GM12891 (cell line): ENCODE results near the gene ELAVL2.

Experiments used
- DNase-seq: peaks from one replicate; pipeline ENCODE4 v3.0.0; 2011; ENCODE audit warnings: low spot score; ENCODE audit not compliant: insufficient read length
- FAIRE-seq: peaks from 2 replicates; lab custom pipeline; 2011; peaks lifted over from hg19 to GRCh38; lab: Jason Lieb, UNC
- PAX5 ChIP-seq: IDR thresholded peaks from 2 replicates; pipeline ENCODE4 v1.6.1; 2011; ENCODE audit warnings: low read length, moderate library complexity, mild to moderate bottlenecking; ENCODE audit not compliant: insufficient read depth, severe bottlenecking
- POLR2A ChIP-seq: IDR thresholded peaks from 2 replicates; pipeline ENCODE4 v1.6.1; 2011; ENCODE audit warnings: low read depth, low read length, control low read depth
- POLR2AphosphoS5 ChIP-seq: IDR thresholded peaks from 2 replicates; pipeline ENCODE4 v1.6.1; 2011; ENCODE audit warnings: low read depth, low read length, control low read depth
- POU2F2 ChIP-seq: IDR thresholded peaks from 2 replicates; pipeline ENCODE4 v1.6.1; 2011; ENCODE audit warnings: low read depth, mild to moderate bottlenecking, control low read depth, low read length, moderate library complexity
- SPI1 ChIP-seq: IDR thresholded peaks from 2 replicates; pipeline ENCODE4 v1.6.1; 2011; ENCODE audit warnings: low read depth, low read length, control low read depth
- TAF1 ChIP-seq: IDR thresholded peaks from 2 replicates; pipeline ENCODE4 v1.6.1; 2011; ENCODE audit warnings: low read depth, low read length, control low read depth

Gene ELAVL2

GRCh38 chr9:23700359-23700758, 125.7 kb downstream of the ELAVL2 start:
- no peak for TF ChIP-seq SPI1
- TF ChIP-seq POLR2A, result no peak
- no peak for TF ChIP-seq PAX5
- no peak for TF ChIP-seq POU2F2
- TF ChIP-seq TAF1, result no peak
- no peak for TF ChIP-seq POLR2AphosphoS5
- FAIRE-seq (no peak), DNase-seq (no peak)

- DNase-seq (no peak), FAIRE-seq (no peak)
- TF ChIP-seq TAF1 (no peak), SPI1 (no peak), POLR2A (no peak), POU2F2 (no peak)
Observed at GRCh38 chr9:23698161-23698560, 127.9 kb downstream of the ELAVL2 start.

DNA sequence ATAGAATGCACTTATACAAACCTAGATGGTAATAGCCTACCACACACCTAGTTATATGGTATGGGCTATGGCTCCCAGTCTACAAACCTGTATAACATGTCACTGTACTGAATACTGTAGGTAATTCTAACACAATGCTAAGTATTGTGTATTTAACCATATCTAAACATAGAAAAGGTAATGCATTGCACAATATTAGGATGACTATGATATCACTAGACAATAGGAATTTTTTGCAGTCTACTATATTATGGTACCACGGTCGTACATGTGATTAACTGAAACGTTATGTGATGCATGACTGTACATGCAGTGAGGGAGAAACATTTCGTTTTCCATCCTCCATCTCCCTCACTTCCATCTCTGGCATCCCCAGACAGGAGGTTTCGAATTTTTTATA, 130.5 kb downstream of the ELAVL2 start:
- TF ChIP-seq TAF1 (no peak), PAX5 (no peak), SPI1 (no peak), POU2F2 (no peak), POLR2AphosphoS5 (no peak), POLR2A (no peak)
- FAIRE-seq, result no peak

DNA sequence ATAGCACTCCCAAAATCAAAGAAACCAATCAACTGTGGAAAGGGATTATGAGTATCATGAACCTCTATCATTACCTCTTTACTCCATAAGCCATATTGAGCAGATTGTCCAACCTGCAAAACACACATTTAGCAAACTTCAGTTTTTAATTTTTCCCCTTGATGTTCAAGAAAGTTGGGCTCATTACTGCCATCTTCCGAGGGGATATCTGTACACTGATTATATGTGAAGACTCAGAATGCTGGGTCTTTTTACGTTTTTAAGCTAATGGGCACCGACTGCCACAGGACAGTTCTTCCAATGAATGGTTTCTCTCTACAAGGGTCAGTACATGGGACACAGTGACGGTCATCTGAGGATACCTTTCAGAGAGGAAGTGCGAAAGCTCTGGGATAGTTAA, 132.7 kb downstream of the ELAVL2 start:
- FAIRE-seq, result no peak
- TF ChIP-seq PAX5, result no peak
- no peak for TF ChIP-seq POLR2AphosphoS5
- DNase-seq, result no peak

More for the DNA sequence above, 130.5 kb downstream of the ELAVL2 start:
- no peak for DNase-seq

- TF ChIP-seq SPI1 (no peak), PAX5 (no peak), TAF1 (no peak)
- FAIRE-seq, result no peak
- DNase-seq, result no peak
Observed at GRCh38 chr9:23686896-23687295, 139.1 kb downstream of the ELAVL2 start.

DNA sequence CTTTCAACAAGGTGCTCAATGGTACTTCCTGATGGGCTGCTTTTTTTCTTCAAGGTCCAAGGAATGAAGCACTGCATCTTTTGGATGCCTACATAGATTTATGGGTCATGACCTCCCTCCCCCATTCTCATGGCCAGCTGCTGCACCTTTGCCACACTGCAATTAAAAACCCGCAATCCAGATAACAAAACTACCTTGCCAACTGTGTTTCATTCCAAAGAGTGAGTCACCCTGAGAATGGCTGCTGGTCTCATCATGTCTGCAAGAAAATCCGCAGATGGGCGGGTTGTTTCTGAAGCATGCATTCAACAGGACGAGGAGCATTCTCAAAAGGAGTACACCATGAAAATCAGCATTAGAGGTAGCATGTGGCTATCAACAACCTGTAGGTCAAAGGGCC, 139.8 kb downstream of the ELAVL2 start:
- DNase-seq, result no peak
- no peak for FAIRE-seq

GRCh38 chr9:23683611-23684061, 142.4 kb downstream of the ELAVL2 start:
- FAIRE-seq (no peak), DNase-seq (no peak)
- TF ChIP-seq TAF1 (no peak), POLR2AphosphoS5 (no peak), SPI1 (no peak)

More for the DNA sequence above, 139.8 kb downstream of the ELAVL2 start:
- TF ChIP-seq POU2F2 (no peak), POLR2AphosphoS5 (no peak), SPI1 (no peak)

GRCh38 chr9:23682891-23683431, 143.1 kb downstream of the ELAVL2 start:
- DNase-seq, result no peak
- FAIRE-seq, result no peak
- TF ChIP-seq PAX5 (no peak), TAF1 (no peak), POLR2A (no peak), POU2F2 (no peak), POLR2AphosphoS5 (no peak), SPI1 (no peak)

DNA sequence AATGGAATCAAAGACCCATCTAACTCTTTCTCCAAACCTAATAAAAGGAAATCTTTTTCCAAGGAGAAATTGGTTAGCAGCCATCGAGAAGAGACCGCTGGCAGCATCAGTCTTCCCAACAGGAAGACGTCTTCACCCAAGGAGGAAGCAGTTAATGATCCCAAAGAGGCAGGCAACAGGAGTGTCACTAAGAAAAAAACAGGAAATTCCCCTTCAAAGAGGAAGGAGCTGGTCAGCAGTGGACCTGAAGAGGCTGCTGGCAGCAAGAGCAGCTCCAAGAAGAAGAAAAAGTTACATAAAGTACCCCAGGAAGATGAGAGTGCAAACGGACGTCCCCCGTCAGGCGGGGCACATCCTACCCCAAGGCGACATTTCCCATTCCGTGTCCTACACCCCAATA, 143.7 kb downstream of the ELAVL2 start:
- TF ChIP-seq SPI1, result no peak
- no peak for TF ChIP-seq TAF1
- TF ChIP-seq POU2F2, result no peak
- no peak for TF ChIP-seq PAX5
- no peak for TF ChIP-seq POLR2AphosphoS5
- no peak for TF ChIP-seq POLR2A
- FAIRE-seq, result no peak

DNA sequence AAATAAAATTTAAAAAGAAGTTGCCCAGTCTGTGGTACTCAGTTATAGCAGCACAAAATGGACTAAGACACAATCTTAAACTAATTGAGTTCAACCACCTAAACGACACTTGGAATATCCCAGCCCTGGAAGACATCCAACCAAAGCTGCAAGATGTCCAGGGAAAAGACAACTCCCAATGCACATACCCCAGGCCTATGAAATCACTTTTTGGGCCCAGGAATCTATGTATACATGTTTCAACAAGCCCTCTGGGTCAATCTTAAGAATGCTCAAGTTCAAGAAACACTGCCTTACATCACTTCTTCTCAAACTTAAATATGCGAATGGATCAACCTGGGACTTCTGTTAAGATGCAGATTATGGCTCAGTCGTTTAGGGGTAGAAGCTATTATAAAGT, 148.6 kb downstream of the ELAVL2 start:
- no peak for TF ChIP-seq PAX5
- no peak for TF ChIP-seq POLR2AphosphoS5
- no peak for TF ChIP-seq POU2F2
- DNase-seq (no peak), FAIRE-seq (no peak)

More for the DNA sequence above, 143.7 kb downstream of the ELAVL2 start:
- DNase-seq, result no peak

DNA sequence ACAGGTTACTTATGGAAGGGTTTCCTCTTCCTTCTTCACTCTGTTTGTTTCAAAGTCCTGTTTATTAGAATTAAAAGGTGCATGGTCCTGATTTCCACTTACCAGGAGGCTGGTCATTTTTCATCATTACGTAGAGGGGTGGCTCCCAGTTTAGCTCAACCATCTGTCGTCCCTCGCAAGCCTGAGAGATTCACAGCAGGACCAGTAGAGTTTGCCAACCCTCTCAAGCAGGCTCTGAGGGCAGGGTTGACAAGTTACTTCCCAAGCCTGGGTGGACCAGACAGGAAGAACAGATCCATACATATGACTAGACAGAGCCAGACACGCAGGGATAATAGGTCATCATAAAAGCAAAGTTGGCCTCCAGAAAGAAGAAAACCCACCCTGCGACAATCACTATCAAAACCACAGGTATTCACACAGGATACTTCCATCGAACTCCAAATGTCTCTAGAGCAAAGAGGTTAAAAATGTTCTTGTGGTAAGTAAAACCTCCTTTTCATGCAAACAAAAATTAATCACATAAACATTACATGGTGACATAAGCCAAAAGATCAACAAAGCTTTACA, 151.9 kb downstream of the ELAVL2 start:
- FAIRE-seq (no peak), DNase-seq (no peak)
- TF ChIP-seq TAF1 (no peak), POU2F2 (no peak), PAX5 (no peak), POLR2AphosphoS5 (no peak), SPI1 (no peak), POLR2A (no peak)
